GM21825 (cell line): Measurements from ENCODE around the gene TCEAL3.
"Not testable (repeated sequence)": the region's sequence is repeated elsewhere in the genome, so short reads cannot be mapped to it uniquely, and the experiment has no call there.

Source experiments
- ATAC-seq: cut with Tn5 transposase; IDR thresholded peaks from one replicate; pipeline ENCODE4 v1.9.1; 2021; ENCODE audit warnings: mild to moderate bottlenecking, moderate library complexity; ENCODE audit not compliant: unreplicated experiment

TCEAL3 gene

GRCh38 chrX:103607364-103608305 is at the start of gene TCEAL3:
Gene TCEAL3, plus strand, starts transcription at chrX:103607963. Its CDS starts 1,102 bp downstream, at chrX:103609065.
- ATAC-seq = peak; percentile 70

- no peak for ATAC-seq
These were observed 47.5 kb upstream of the TCEAL3 start for GRCh38 chrX:103560256-103560655.

GRCh38 chrX:103562801-103563200 is 45.0 kb upstream of the TCEAL3 start:
- no peak for ATAC-seq

- ATAC-seq = peak; percentile 68
These were observed 42.6 kb upstream of the TCEAL3 start for GRCh38 chrX:103565197-103565596.

GRCh38 chrX:103565752-103566151 is 42.0 kb upstream of the TCEAL3 start:
- ATAC-seq = no peak

- ATAC-seq = no peak
These were observed 36.6 kb upstream of the TCEAL3 start for GRCh38 chrX:103571121-103571520.

GRCh38 chrX:103571726-103572125 is 36.0 kb upstream of the TCEAL3 start:
- ATAC-seq = no peak

- ATAC-seq = no peak
These were observed 34.6 kb upstream of the TCEAL3 start for GRCh38 chrX:103573202-103573601.

GRCh38 chrX:103584596-103584995 is 23.2 kb upstream of the TCEAL3 start:
- ATAC-seq = no peak

GRCh38 chrX:103585411-103586313 is 22.1 kb upstream of the TCEAL3 start, which contains the start of gene TCEAL4:
Gene TCEAL4, plus strand, starts transcription at chrX:103585515. Its CDS starts 1,161 bp downstream, at chrX:103586676.
- peak; percentile 80 for ATAC-seq

- no peak for ATAC-seq
These were observed 21.5 kb upstream of the TCEAL3 start for GRCh38 chrX:103586314-103586646.

- no peak for ATAC-seq
These were observed 21.1 kb upstream of the TCEAL3 start for GRCh38 chrX:103586659-103587058.

GRCh38 chrX:103592295-103592694 is 15.5 kb upstream of the TCEAL3 start:
- not testable (repeated sequence) for ATAC-seq

GRCh38 chrX:103595202-103595601 is 12.6 kb upstream of the TCEAL3 start:
- not testable (repeated sequence) for ATAC-seq

GRCh38 chrX:103608306-103608963 is 672 bp downstream of the TCEAL3 start:
- ATAC-seq = no peak

GRCh38 chrX:103610282-103610681 is 2.5 kb downstream of the TCEAL3 start:
- ATAC-seq = no peak

GRCh38 chrX:103613362-103613890 is 5.7 kb downstream of the TCEAL3 start:
- no peak for ATAC-seq

- no peak for ATAC-seq
These were observed 7.2 kb downstream of the TCEAL3 start for GRCh38 chrX:103614999-103615398.

GRCh38 chrX:103615781-103616371 is 8.1 kb downstream of the TCEAL3 start:
- no peak for ATAC-seq

- ATAC-seq = no peak
These were observed 9.0 kb downstream of the TCEAL3 start for GRCh38 chrX:103616676-103617186.
